SK-N-SH (cell line): ENCODE data around the gene CDH15. TPM values are rescaled to one million over a fixed set of nuclear protein-coding genes. Genes with fewer than 3 reads are reported as not detected.

Experiments used
- CTCF ChIA-PET: fragments of 300-600, 350-600 bp; formaldehyde crosslinking; extraction: SDS; loops from one replicate; lab custom pipeline; 2021; lab: Yijun Ruan, JAX
- POLR2A ChIA-PET: fragments of 350-600 bp; sonication (Branson Sonifier 250); formaldehyde crosslinking; extraction: SDS; loops from one replicate; lab custom pipeline; 2020; ENCODE audit warnings: antibody characterized with exemption, inconsistent platforms; lab: Yijun Ruan, JAX
- DNase-seq: peaks from one replicate; pipeline ENCODE4 v3.0.0; 2012
- H2AFZ ChIP-seq: fragments of 200-600 bp; sonication (generic); 2 replicates; pipeline ENCODE4 v1.8.1; 2016; ENCODE audit warnings: antibody characterized with exemption, mild to moderate bottlenecking, low read depth
- H3F3A ChIP-seq: fragments of 200-600 bp; sonication (generic); replicated peaks from 2 replicates; pipeline ENCODE3; 2016; ENCODE audit warnings: antibody characterized with exemption, mild to moderate bottlenecking; ENCODE audit not compliant: insufficient read depth
- H3K27ac ChIP-seq, 2 experiments: fragments of 200-500 bp in 1 of 2; fragments of 200-600 bp in 1 of 2; sonication (Bioruptor generic) in 1 of 2; sonication (generic), shearing (Covaris generic) in 1 of 2; 2 replicates each; pipeline versions ENCODE4 v1.5.1 to v1.6.1; 2014 to 2016; ENCODE audit warnings: low read depth in 2 of 2, inconsistent platforms in 1 of 2, low read length in 1 of 2, mild to moderate bottlenecking in 1 of 2, mixed read lengths in 1 of 2
- H3K27me3 ChIP-seq: fragments of 200-600 bp; sonication (generic), shearing (Covaris generic); 2 replicates; pipeline ENCODE4 v1.6.1; 2016; ENCODE audit warnings: mixed run types; ENCODE audit not compliant: insufficient read depth
- H3K36me3 ChIP-seq, 2 experiments: fragments of 200-500 bp in 1 of 2; fragments of 200-600 bp in 1 of 2; sonication (Bioruptor generic) in 1 of 2; sonication (generic) in 1 of 2; replicated peaks in 1 of 2; 2 replicates each; pipeline versions ENCODE3 to v1.5.1; 2014 to 2016; ENCODE audit warnings: low read length in 1 of 2, mild to moderate bottlenecking in 1 of 2; ENCODE audit not compliant: insufficient read depth in 2 of 2, control insufficient read depth in 1 of 2
- H3K4me1 ChIP-seq, 2 experiments: fragments of 200-500 bp in 1 of 2; fragments of 200-600 bp in 1 of 2; sonication (Bioruptor generic) in 1 of 2; sonication (generic), shearing (Covaris generic) in 1 of 2; 2 replicates each; pipeline versions ENCODE4 v1.5.1 to v1.6.1; 2014 to 2016; ENCODE audit warnings: low read depth in 1 of 2, low read length in 1 of 2, mixed run types in 1 of 2; ENCODE audit not compliant: insufficient read depth in 2 of 2, control insufficient read depth in 1 of 2
- H3K4me2 ChIP-seq: fragments of 200-600 bp; sonication (generic), shearing (Covaris generic); 2 replicates; pipeline ENCODE4 v1.6.1; 2017; ENCODE audit warnings: mixed run types
- H3K4me3 ChIP-seq, 2 experiments: fragments of 200-500 bp in 1 of 2; fragments of 200-600 bp in 1 of 2; sonication (Bioruptor generic) in 1 of 2; sonication (generic), shearing (Covaris generic) in 1 of 2; 2 replicates each; pipeline versions ENCODE4 v1.5.1 to v1.8.1; 2014 to 2016; ENCODE audit warnings: low read depth in 2 of 2, inconsistent platforms in 1 of 2, low read length in 1 of 2, mild to moderate bottlenecking in 1 of 2, mixed read lengths in 1 of 2, moderate library complexity in 1 of 2
- H3K79me2 ChIP-seq: fragments of 200-600 bp; sonication (generic); 2 replicates; pipeline ENCODE4 v1.8.1; 2017; ENCODE audit warnings: mild to moderate bottlenecking; ENCODE audit not compliant: insufficient read depth
- H3K9ac ChIP-seq: fragments of 200-600 bp; sonication (generic); 2 replicates; pipeline ENCODE4 v1.6.1; 2017; ENCODE audit warnings: mixed run types
- H3K9me2 ChIP-seq: fragments of 200-600 bp; sonication (generic); 2 replicates; pipeline ENCODE4 v1.6.1; 2017; ENCODE audit warnings: mixed run types
- H3K9me3 ChIP-seq: fragments of 200-600 bp; sonication (generic); 2 replicates; pipeline ENCODE4 v1.6.1; 2017; ENCODE audit warnings: mixed run types, mild to moderate bottlenecking, moderate library complexity
- H4K20me1 ChIP-seq: fragments of 200-600 bp; sonication (generic); 2 replicates; pipeline ENCODE4 v1.6.1; 2017; ENCODE audit warnings: mild to moderate bottlenecking, mixed run types; ENCODE audit not compliant: insufficient read depth
- CHD2 ChIP-seq: fragments of 150-350 bp; IDR thresholded peaks from 2 replicates; pipeline ENCODE4 v1.6.1; 2018; ENCODE audit warnings: low read length; ENCODE audit not compliant: partially characterized antibody
- ELF1 ChIP-seq: IDR thresholded peaks from 2 replicates; pipeline ENCODE4 v1.4.0; 2012
- EP300 ChIP-seq, 2 experiments: IDR thresholded peaks; 2 replicates each; pipeline versions ENCODE4 v1.4.0 to v1.6.1; 2012; ENCODE audit warnings: borderline replicate concordance in 1 of 2, low read depth in 1 of 2, low read length in 1 of 2
- FOSL2 ChIP-seq: IDR thresholded peaks from 2 replicates; pipeline ENCODE4 v1.4.0; 2012; ENCODE audit warnings: low read depth, mild to moderate bottlenecking, moderate library complexity, borderline replicate concordance
- GATA2 ChIP-seq: sonication (generic); formaldehyde crosslinking; IDR thresholded peaks from 2 replicates; pipeline ENCODE4 v1.5.0; 2020; ENCODE audit warnings: mild to moderate bottlenecking, missing genetic modification reagents
- JUND ChIP-seq: IDR thresholded peaks from 2 replicates; pipeline ENCODE4 v1.4.0; 2012
- MXI1 ChIP-seq: IDR thresholded peaks from 2 replicates; pipeline ENCODE4 v1.6.1; 2012; ENCODE audit warnings: mild to moderate bottlenecking, low read depth, low read length, improper control_type of control experiment
- PBX3 ChIP-seq: IDR thresholded peaks from 2 replicates; pipeline ENCODE4; 2012
- POLR2AphosphoS5 ChIP-seq: IDR thresholded peaks from 2 replicates; pipeline ENCODE4 v1.6.1; 2012; ENCODE audit warnings: low read depth, low read length
- RCOR1 ChIP-seq: fragments of 150-350 bp; IDR thresholded peaks from 2 replicates; pipeline ENCODE4 v1.6.1; 2017; ENCODE audit warnings: antibody characterized with exemption, low read length
- SIN3A ChIP-seq: IDR thresholded peaks from 2 replicates; pipeline ENCODE4 v1.6.1; 2012; ENCODE audit warnings: low read depth, mild to moderate bottlenecking, low read length, moderate library complexity, borderline replicate concordance
- SMC3 ChIP-seq: IDR thresholded peaks from 2 replicates; pipeline ENCODE4 v1.6.1; 2012; ENCODE audit warnings: low read depth, low read length, improper control_type of control experiment
- TCF12 ChIP-seq: IDR thresholded peaks from 2 replicates; pipeline ENCODE4 v1.4.0; 2012
- YY1 ChIP-seq: IDR thresholded peaks from 2 replicates; pipeline ENCODE4 v1.4.0; 2012; ENCODE audit warnings: low read depth, mild to moderate bottlenecking
- WGBS: methylation state at CpG from one replicate; pipeline ENCODE4 v1.1.6; 2017; ENCODE audit warnings: low lambda C conversion rate; 5-methylcytosine and 5-hydroxymethylcytosine counted together
- polyA plus RNA-seq, 3 experiments: library from polyadenylated mRNA; depleted of rRNA; stranded (reverse); fragments of >200 nt; gene quantifications; 2 replicates each; pipeline ENCODE4 v1.2.3, GENCODE V29; 2012
- TF ChIP-seq, protein P1 (sequence below): fragments of 200-600 bp; sonication (generic); IDR thresholded peaks from 2 replicates; pipeline ENCODE4 v1.6.1; 2017; ENCODE audit warnings: antibody characterized with exemption, mild to moderate bottlenecking, moderate library complexity

The CDH15 gene
- polyA plus RNA-seq, 1 of the 3 experiments (the other 2 are of a cell fraction): 0.03 TPM

DNA sequence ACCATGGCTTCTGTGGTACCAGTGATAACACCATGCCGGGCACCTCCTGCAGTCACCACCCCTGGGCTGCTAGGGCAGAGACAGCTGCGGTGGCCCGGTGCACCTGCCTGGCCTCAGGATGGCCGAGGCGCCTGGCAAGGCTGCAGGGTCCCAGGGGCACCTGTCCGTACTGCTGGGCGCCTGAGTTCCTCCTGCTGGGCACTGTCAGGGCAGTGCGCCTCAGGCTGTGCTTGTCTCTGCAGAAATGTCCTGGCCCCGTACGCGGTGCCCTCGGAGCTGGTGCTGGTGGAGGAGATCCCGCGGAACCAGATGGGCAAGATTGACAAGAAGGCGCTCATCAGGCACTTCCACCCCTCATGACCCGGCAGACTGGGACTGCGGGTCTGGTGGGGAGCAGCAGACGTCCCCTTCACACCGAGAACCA lies 17.7 kb upstream of the CDH15 start:
- Histone ChIP-seq H2AFZ (no peak overlapping the region), H3K4me3 (no peak overlapping the region), H3K4me2 (no peak overlapping the region), H3K79me2 (no peaks in the 10 kb centered on the region), H3K27ac (no peak overlapping the region; a peak in 1 of 4 replicates), H3K4me1 (peaks cover 0 to 59% of the 10 kb centered on the region in 2 experiments; a peak in 1 of 4 replicates), H3K9ac (no peak overlapping the region), H3F3A (peaks cover 19% of the 10 kb centered on the region), H3K36me3 (peaks cover 0 to 8% of the 10 kb centered on the region in 2 experiments), H3K27me3 (no peaks in the 10 kb centered on the region), H3K9me2 (no peaks in the 10 kb centered on the region), H3K9me3 (no peaks in the 10 kb centered on the region), H4K20me1 (no peaks in the 10 kb centered on the region)
- POLR2A ChIA-PET: no interaction called here
- TF ChIP-seq, protein P1, sequence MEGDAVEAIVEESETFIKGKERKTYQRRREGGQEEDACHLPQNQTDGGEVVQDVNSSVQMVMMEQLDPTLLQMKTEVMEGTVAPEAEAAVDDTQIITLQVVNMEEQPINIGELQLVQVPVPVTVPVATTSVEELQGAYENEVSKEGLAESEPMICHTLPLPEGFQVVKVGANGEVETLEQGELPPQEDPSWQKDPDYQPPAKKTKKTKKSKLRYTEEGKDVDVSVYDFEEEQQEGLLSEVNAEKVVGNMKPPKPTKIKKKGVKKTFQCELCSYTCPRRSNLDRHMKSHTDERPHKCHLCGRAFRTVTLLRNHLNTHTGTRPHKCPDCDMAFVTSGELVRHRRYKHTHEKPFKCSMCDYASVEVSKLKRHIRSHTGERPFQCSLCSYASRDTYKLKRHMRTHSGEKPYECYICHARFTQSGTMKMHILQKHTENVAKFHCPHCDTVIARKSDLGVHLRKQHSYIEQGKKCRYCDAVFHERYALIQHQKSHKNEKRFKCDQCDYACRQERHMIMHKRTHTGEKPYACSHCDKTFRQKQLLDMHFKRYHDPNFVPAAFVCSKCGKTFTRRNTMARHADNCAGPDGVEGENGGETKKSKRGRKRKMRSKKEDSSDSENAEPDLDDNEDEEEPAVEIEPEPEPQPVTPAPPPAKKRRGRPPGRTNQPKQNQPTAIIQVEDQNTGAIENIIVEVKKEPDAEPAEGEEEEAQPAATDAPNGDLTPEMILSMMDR: no peak
- no peak for TF ChIP-seq TCF12
- TF ChIP-seq GATA2 (CRISPR knock-in tag): no peak
- TF ChIP-seq ELF1: no peak
- TF ChIP-seq MXI1: no peak
- TF ChIP-seq SIN3A: no peak
- no peak for TF ChIP-seq POLR2AphosphoS5
- no peak for TF ChIP-seq CHD2
- TF ChIP-seq EP300 (IDR thresholded peaks at IDR 0.05; ENCODE audit: borderline replicate concordance in 1 of 2, low read depth in 1 of 2, low read length in 1 of 2): no peak
- no peak for TF ChIP-seq PBX3
- no peak for TF ChIP-seq FOSL2
- no peak for DNase-seq
- 97% methylated on average over 7 of the region's 19 CpGs for WGBS
- CTCF ChIA-PET: interaction anchor here (0.9 to 2.0 kb wide), 3 partner anchors 13 to 215 kb away, joined by 3 to 5 read pairs (median 5); no protein-coding TSS in a partner anchor

DNA sequence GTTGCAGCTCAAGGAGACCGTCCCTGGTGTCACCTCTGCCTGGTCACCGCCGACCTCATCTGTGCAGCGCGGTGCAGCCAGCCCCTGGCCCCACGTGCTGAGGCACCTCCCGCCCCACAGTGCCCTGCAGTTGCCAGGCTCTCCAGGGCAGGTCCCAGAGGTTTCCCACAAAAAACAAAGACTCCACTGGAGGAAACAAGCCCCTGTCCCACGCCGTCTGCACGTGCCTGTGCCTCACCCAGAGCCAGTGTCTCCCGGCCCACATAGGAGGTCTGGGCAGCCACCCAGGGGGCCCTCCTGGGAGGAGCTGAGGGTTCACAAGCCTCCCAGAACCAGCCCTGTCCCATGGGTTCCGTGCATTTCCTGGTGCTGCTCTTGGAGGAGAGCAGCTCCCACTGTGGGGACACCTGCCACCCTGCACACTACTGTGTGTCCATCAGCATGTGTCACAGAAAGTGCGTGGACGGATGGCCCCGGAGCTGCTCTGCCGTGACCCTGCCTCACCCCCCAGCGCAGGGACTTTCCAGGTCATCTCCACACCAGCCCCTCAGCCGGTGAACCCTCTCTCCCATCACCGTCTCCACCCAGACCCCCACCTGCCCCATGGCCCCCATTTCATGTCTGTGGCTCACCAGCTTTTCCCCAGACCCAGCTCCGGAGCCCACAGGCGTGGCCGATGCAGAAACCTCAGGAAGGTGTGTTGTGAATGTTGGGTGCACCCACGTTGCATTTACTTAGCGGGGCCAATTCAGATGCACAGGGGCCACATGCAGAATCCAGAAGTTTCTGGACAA lies 17.0 kb upstream of the CDH15 start:
- no peak overlapping the region for H2AFZ ChIP-seq
- DNase-seq: no peak
- H3K4me2 ChIP-seq: no peak overlapping the region
- H3K4me1 ChIP-seq: peaks cover 0 to 59% of the 10 kb centered on the region in 2 experiments; a peak in 1 of 4 replicates
- no peak overlapping the region for H3K9ac ChIP-seq
- H3K4me3 ChIP-seq: no peak overlapping the region
- H3K36me3 ChIP-seq: peaks cover 0 to 4% of the 10 kb centered on the region in 2 experiments
- H3K27ac ChIP-seq: no peak overlapping the region
- H4K20me1 ChIP-seq: no peaks in the 10 kb centered on the region
- no peaks in the 10 kb centered on the region for H3K9me3 ChIP-seq
- H3F3A ChIP-seq: peaks cover 20% of the 10 kb centered on the region
- no peak for TF ChIP-seq MXI1
- TF ChIP-seq JUND: no peak
- TF ChIP-seq RCOR1: no peak
- TF ChIP-seq YY1: no peak
- TF ChIP-seq SMC3: no peak
- no peak for TF ChIP-seq ELF1
- no peaks in the 10 kb centered on the region for H3K79me2 ChIP-seq
- no peaks in the 10 kb centered on the region for H3K27me3 ChIP-seq
- WGBS: 84% methylated on average over 12 of the region's 24 CpGs
- H3K9me2 ChIP-seq: no peaks in the 10 kb centered on the region
- POLR2A ChIA-PET: no interaction called here
- CTCF ChIA-PET: interaction anchor here (0.9 to 2.0 kb wide), 4 partner anchors 13 to 216 kb away, joined by 3 to 5 read pairs (median 4); no protein-coding TSS in a partner anchor
